HepG2 (cell line): Measurements from ENCODE around the gene GLDC. TPM values are rescaled to one million over a fixed set of nuclear protein-coding genes. Genes with fewer than 3 reads are reported as not detected.

ENCODE experiments used
- ATM ChIP-seq: fragments of 450-650 bp; IDR thresholded peaks from 2 replicates; pipeline ENCODE4 v1.7.1; 2017; ENCODE audit warnings: mild to moderate bottlenecking, borderline replicate concordance
- PAX8 ChIP-seq: sonication (generic); formaldehyde crosslinking; IDR thresholded peaks from 2 replicates; pipeline ENCODE4 v1.8.0; 2022; ENCODE audit warnings: mild to moderate bottlenecking, missing genetic modification reagents, borderline replicate concordance
- RARG ChIP-seq: sonication (generic); formaldehyde crosslinking; IDR thresholded peaks from 2 replicates; pipeline ENCODE4 v1.4.0; 2020; ENCODE audit warnings: low read depth, mild to moderate bottlenecking, missing genetic modification reagents
- SNAPC4 ChIP-seq: sonication (generic); formaldehyde crosslinking; IDR thresholded peaks from 2 replicates; pipeline ENCODE4 v1.4.0; 2020; ENCODE audit warnings: mild to moderate bottlenecking, missing genetic modification reagents
- SRSF1 ChIP-seq: fragments of 200-400 bp; formaldehyde crosslinking; optimal IDR thresholded peaks from 2 replicates; pipeline ENCODE3; 2017; ENCODE audit warnings: mild to moderate bottlenecking, low read depth, low read length, moderate library complexity
- polyA plus RNA-seq, 8 experiments: library from polyadenylated mRNA; depleted of rRNA in 3 of 8; stranded (reverse) in 7 of 8; unstranded in 1 of 8; fragments of >200 nt; fragmentation: Illumina TruSeq in 4 of 8; extraction: Trizol in 4 of 8; gene quantifications; 2 replicates each; pipeline versions ENCODE4 v1.2.1 to v1.2.3, GENCODE V29; 2011 to 2016; ENCODE audit warnings: low read depth in 4 of 8, missing spikeins in 1 of 8, mixed read lengths in 1 of 8; ENCODE audit not compliant: insufficient read depth in 1 of 8
- total RNA-seq, 5 experiments: library from RNA; depleted of rRNA; stranded (reverse); fragments of >200 nt; fragmentation: Illumina TruSeq; extraction: Trizol; gene quantifications; 2 replicates each; pipeline ENCODE4 v1.2.3, GENCODE V29; 2016; ENCODE audit warnings: low read depth in 1 of 5
- TF ChIP-seq, protein P1 (sequence below): conservative IDR thresholded peaks from 2 replicates; pipeline ENCODE4 v1.6.1; 2018; ENCODE audit warnings: missing genetic modification reagents
- TF ChIP-seq, protein P2 (sequence below): sonication (generic); formaldehyde crosslinking; IDR thresholded peaks from 2 replicates; pipeline ENCODE4 v1.8.1; 2022; ENCODE audit warnings: low read depth, mild to moderate bottlenecking, missing genetic modification reagents
- TF ChIP-seq, protein P3 (sequence below): sonication (generic); formaldehyde crosslinking; IDR thresholded peaks from 2 replicates; pipeline ENCODE4 v1.4.0; 2020; ENCODE audit warnings: missing genetic modification reagents

Gene GLDC
- total and polyA plus RNA-seq, 2 of the 13 experiments (the other 11 are each of a cell fraction or from before 2014, with no cell fraction given), result 59.3 to 115 TPM

DNA sequence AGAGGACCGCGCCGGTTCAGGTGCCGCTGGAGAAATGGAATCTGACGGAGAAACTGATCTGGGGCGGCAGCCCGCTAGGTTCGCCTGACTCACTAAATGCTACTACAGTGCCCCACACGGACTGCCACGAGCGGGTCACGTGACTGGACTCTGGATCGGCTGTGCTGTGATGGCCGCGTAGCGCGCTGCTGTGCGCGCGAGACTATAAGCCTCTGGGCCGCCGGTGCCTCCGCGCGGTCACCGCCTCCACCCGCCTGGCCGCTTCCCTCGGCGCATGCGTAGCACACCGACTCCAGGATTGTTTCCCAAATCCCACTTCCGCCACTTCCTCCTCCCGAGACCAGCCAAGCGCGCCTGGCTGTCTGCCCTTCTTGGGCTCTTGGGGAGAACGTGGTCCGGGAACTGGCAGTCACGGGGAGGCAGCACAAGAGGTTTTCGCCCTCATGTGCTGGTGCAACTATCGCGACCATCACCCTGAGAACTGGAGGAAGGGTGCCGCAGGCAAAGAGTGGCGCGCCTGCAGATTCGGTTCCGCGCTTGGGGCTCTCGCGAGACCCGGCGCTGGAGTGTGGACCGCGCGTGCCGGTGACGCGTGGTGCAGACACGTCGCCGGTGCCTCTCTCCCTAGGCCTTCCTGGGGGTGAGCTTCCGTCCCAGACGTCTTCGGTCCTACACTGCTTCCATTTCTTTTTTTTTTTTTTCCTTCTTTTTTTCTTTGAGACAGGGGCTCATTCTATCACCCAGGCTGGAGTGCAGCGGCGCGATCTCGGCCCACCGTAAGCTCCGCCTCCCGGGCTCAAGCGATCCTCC is 35.8 kb upstream of the GLDC start (continued):
- TF ChIP-seq SNAPC4 (CRISPR knock-in tag) (peak; percentile 85), SRSF1 (peak; percentile 38), PAX8 (no peak), RARG (CRISPR knock-in tag) (no peak), ATM (no peak)
- TF ChIP-seq, protein P1, sequence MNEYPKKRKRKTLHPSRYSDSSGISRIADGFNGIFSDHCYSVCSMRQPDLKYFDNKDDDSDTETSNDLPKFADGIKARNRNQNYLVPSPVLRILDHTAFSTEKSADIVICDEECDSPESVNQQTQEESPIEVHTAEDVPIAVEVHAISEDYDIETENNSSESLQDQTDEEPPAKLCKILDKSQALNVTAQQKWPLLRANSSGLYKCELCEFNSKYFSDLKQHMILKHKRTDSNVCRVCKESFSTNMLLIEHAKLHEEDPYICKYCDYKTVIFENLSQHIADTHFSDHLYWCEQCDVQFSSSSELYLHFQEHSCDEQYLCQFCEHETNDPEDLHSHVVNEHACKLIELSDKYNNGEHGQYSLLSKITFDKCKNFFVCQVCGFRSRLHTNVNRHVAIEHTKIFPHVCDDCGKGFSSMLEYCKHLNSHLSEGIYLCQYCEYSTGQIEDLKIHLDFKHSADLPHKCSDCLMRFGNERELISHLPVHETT, result peak; percentile 90; the same call in 1 of the 2 replicates
- TF ChIP-seq, protein P2, sequence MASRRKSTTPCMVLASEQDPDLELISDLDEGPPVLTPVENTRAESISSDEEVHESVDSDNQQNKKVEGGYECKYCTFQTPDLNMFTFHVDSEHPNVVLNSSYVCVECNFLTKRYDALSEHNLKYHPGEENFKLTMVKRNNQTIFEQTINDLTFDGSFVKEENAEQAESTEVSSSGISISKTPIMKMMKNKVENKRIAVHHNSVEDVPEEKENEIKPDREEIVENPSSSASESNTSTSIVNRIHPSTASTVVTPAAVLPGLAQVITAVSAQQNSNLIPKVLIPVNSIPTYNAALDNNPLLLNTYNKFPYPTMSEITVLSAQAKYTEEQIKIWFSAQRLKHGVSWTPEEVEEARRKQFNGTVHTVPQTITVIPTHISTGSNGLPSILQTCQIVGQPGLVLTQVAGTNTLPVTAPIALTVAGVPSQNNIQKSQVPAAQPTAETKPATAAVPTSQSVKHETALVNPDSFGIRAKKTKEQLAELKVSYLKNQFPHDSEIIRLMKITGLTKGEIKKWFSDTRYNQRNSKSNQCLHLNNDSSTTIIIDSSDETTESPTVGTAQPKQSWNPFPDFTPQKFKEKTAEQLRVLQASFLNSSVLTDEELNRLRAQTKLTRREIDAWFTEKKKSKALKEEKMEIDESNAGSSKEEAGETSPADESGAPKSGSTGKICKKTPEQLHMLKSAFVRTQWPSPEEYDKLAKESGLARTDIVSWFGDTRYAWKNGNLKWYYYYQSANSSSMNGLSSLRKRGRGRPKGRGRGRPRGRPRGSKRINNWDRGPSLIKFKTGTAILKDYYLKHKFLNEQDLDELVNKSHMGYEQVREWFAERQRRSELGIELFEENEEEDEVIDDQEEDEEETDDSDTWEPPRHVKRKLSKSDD (CRISPR knock-in tag), result peak; percentile 70; the same call in 1 of the 2 replicates
- TF ChIP-seq, protein P3, sequence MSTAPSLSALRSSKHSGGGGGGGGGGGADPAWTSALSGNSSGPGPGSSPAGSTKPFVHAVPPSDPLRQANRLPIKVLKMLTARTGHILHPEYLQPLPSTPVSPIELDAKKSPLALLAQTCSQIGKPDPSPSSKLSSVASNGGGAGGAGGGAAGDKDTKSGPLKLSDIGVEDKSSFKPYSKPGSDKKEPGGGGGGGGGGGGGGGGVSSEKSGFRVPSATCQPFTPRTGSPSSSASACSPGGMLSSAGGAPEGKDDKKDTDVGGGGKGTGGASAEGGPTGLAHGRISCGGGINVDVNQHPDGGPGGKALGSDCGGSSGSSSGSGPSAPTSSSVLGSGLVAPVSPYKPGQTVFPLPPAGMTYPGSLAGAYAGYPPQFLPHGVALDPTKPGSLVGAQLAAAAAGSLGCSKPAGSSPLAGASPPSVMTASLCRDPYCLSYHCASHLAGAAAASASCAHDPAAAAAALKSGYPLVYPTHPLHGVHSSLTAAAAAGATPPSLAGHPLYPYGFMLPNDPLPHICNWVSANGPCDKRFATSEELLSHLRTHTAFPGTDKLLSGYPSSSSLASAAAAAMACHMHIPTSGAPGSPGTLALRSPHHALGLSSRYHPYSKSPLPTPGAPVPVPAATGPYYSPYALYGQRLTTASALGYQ (CRISPR knock-in tag), result no peak; the same call in none of the 2 replicates
